GM18868 (cell line): ENCODE measurements around the gene RIPOR3.
"Not testable (repeated sequence)": the region's sequence is repeated elsewhere in the genome, so short reads cannot be mapped to it uniquely, and the experiment has no call there.

Experiments used
- ATAC-seq: cut with Tn5 transposase; IDR thresholded peaks from one replicate; pipeline ENCODE4 v1.9.1; 2021; ENCODE audit warnings: mild to moderate bottlenecking, moderate library complexity; ENCODE audit not compliant: unreplicated experiment

Gene RIPOR3

DNA sequence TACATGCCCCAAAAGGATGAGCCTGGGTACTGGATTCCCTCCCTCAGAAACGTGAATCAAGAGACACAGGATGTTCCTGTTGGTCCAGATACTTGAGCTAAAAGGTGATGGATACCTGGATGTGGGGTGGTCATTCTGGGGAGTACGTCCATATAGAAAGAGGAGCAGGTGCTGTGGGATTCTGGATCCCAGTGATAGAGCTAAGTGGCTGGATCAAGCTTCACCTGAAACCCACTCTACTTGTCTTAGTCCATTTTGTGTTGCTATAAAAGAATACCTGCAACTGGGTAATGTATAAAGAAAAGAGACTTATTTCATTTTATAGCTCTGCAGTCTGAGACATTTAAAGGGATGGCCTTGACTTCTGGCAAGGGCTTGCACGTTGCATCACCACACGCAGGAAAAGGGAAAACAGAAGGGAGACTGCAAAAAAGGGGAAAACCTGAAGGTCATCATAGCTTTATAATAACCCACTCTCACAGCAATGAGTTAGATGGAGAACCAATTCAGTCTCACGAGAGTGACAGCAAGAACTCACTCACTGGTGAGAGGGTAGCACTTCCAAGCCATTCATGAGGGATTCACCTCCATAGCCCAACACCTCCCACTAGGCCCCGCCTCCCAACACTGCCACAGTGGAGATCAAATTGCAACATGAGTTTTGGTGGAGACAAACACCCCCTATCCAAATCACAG is 31.2 kb downstream of the RIPOR3 start:
- no peak for ATAC-seq

DNA sequence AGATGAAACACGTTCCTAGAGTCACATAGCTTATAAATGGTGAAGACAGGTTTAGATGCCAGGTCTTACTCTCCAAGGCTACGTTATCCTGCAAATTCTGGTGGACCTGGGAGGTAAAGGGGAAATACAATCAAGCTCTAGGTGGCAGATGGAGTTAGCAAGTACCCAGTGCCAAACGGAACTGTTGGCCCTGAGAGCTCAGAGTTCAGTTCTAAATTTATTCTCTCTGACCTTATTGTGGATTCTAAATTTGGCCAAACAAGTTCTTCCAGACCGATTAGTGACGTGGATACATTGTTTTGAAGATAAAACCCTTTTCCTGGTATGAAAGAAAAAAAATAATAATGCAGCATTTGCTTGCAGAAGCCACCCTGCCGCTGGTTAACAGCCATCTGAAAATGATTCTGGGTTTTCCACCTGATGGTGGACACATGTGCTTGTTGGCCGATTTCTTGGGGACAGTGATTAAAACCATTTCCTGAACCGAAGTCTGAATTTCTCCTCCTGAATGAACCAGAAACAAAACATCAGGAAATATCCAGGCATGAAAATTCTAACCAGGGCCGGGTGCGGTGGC is 32.5 kb downstream of the RIPOR3 start:
- ATAC-seq = no peak

DNA sequence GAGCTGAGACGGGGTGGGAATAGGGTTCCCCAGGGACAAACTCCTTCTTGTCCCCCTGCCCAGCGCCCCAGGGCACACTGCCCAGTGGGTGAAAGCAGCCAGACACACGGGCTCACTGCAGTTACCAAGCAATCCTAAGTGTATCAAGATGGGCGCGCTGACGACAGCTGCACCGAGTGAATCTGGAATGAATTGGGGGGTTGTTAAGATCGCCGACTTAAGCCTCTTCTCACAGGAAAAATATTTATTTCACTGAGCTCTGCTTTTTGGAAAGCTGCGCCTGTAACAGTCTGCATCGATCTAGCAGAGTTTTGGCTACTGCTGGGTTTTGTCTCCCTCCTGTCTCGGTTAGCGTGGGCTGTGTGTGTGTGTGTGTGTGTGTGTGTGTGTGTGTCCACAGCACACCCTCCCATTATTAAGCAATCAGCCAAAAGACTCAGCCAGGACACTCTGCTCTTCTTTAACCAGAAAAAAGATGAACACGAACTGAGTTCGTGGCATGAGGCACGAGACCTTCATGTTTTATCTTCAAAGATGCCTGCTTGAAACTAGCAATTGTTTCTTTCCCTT is 35.9 kb downstream of the RIPOR3 start:
- no peak for ATAC-seq

DNA sequence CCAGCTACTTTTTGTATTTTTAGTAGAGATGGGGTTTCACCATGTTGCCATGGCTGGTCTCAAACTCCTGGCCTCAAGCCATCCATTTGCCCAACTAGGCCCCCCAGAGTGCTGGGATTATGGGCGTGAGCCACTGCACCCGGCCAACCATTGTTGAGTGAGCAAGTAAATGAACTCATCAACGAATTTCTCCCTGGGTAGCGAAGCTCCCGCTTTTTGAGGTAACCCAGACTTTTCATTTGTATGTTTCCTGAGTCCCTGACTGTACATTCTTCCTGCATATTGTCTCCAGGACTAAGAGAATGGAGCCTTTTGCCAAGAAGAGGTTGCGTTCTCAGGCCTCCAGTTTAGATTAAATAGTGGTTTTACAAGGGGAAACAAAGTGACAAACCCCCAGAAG is 36.4 kb downstream of the RIPOR3 start:
- ATAC-seq = no peak

DNA sequence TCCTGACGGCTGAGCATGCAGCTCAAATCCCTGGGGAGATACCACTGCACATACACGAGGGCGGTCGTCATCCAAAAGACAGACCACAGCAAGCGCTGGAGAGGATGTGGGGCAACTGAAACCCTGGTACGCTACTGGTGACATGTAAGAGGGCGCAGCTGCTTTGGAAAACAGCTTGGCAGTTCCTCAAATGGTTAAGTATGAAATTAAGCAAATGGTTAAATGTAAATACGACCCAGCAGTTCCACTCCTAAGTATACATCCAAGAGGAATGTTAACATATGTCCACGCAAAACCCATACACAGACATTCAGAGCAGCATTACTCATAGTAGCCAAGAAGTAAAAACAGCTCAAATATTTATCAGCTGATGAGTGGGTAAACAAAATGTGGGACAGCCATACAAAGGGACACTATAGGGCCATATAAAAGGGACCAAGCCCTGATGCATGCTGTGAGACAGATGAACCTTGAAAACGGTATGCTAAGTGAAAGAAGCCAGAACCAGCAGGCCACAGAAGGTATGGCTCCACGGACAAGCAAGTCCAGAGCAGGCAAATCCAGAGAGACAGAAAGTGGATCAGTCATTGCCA is 38.5 kb downstream of the RIPOR3 start:
- ATAC-seq = no peak

DNA sequence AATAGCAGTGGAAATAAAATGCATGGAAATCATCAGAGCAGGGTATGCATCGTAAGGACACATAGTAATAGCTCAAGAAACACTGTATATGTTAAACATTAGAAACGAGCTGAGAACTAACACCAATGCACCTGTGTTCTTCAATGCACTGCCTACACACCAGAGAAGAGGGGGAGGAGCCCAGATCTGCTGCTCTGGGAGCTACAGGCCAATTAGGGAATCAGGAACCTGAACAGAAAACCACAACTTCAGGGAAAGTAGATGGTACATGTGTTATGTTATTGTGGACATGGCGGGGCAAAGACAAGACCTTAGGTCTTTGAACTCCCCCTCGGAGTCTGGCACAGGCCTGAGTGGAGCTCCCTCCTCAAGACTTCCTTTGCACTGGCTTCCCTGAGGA is 39.7 kb downstream of the RIPOR3 start:
- no peak for ATAC-seq

DNA sequence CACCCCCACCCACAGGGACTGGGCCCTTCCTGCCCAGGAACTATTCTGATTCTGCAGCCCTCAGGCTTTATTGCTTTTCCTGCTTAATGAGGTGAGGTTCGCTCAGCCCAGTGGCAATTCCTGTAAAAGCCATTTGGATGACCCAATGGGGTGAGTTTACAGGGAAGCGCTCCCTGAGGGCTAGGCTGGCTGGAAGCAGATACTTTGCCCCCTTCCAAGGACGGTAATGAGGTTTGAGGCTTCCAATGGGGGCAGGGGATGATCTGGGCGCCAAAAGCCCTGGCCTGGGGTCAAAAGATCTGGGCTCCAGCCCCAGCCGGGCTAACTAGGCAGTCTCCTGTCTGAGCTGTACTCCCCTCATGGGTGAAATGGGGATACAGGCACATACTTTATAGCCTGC is 41.8 kb downstream of the RIPOR3 start:
- no peak for ATAC-seq

DNA sequence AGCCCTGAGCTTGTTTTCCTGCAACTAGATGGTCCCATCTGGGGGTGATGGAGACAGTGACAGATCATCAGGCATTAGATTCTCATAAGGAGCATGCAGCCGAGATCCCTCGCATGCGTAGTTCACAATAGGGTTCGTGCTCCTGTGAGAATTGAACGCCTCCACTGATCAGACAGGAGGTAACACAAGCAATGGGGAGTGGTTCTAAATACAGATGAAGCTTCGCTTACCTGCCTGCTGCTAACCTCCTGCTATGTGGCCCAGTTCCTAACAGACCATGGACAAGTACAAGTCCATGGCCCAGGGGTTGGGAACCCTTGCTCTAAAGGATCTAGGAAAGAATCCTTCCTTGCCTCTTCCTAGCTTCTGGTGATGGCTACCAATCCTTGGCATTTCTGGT is 42.7 kb downstream of the RIPOR3 start:
- no peak for ATAC-seq

DNA sequence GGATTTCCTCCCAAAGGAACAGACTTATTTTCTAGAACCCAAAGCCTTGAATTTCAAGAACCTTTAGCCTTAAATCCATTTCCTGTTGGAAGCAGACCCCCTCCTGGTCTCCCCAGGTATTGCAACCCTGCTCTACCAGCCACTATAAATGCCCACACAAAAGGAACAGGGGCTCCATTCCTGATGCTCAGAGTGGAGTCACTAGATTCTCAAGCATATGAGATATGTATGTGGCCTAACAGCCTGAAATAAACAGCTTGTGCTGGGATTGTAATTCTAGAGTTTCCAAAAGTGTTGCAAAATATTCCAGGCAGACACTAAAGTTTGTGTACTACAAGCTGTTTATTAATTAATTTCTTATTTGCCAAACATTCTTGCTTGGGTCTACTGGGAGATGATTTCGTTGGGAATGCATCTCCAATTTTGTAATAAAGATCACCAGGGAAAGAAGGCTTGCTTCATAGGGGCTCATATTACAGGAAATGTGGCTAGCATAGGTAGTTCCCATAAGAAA is 44.8 kb downstream of the RIPOR3 start:
- no peak for ATAC-seq

DNA sequence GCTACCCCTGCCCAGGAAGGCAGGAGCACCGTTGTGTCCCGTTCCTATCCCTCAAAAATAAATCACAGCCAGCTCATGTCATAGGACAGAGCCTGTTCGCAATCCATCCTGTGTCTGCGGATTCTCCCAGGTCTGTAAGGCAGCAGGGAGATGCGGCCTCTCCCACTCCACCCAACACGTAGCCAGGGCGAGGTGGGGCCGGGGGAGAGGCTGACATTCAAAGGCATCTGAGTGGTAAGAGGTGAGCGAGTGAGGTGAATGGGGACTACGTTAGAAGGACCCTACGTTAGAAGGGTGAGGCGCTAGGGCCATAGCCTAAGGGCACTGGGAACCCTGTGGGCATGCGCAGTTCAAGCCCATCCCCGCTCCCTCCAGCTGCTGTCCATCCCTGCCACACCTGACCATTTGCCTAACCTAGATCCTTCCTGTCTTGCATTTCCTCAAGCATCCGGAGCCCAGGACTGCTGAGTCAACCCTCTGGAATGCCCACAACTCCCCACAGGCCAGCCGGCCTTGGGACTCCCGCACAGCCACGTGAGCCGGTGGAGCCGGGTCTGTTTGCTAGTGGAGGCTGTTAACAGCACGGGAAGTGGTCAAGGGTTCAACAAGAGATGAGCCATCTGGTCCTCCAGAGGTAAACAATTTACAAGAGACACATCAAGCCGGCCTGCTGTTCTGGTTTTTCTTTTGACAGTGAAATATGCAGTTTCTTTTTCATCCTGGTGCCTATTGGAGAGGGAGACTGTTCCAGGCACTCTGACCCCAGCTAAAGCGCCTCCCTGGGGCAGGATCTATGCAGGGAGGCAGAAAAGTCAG is 45.9 kb downstream of the RIPOR3 start:
- no peak for ATAC-seq

DNA sequence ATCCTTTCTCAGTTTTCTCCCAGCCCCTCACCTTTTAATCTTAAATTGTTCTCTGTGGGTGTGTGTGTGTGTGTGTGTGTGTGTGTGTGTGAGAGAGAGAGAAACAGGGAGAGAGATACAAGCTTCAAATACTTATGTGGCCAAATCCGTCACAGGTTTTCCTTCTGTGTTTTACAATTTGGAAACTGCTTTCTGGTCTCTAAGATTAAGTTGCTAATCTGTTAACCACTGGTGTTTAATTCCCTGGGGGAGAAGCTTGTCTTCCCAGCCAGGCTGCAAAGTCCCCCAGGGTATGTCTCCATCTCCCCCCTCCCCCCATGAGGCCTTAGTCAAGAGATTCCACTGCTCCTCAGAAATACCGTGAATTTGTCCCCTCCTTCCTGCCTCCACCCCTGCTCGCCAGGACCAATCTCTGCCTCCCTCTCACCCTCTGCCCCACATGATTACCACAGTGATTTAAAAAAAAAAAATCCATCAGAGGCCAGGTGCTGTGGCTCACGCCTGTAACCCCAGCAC is 49.0 kb downstream of the RIPOR3 start:
- ATAC-seq = no peak

DNA sequence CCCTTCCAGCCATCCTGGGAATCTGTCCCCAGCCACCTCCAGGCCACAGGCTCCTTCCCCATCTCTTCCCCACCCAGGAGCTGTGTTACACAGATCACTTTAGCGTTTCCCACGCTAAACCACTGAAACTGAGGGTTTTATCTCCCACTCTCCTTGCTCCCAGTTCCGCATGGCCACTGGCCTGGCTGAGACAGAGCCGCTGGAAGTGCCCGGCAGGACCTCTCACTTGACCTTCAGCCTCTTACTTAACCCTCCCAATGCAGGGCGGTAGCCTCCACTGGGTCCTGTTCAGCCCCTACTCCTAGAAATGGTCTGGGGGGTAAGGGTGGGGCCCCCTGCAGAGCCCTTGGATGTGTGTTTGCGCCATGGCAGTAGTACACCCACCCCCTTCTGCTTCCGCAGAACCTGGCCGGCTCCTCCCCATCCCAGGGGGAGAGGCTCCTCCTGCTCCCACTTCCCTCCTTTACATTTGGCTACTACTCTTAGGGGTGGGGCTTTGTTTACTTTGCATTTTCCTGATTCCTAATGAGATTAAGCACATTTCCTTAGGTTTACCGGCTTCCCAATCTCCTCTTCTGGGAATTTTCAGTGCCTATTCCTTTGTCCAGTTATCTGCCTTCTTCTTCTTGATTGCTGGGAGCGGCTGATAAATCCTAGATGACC is 49.6 kb downstream of the RIPOR3 start:
- ATAC-seq = not testable (repeated sequence)

DNA sequence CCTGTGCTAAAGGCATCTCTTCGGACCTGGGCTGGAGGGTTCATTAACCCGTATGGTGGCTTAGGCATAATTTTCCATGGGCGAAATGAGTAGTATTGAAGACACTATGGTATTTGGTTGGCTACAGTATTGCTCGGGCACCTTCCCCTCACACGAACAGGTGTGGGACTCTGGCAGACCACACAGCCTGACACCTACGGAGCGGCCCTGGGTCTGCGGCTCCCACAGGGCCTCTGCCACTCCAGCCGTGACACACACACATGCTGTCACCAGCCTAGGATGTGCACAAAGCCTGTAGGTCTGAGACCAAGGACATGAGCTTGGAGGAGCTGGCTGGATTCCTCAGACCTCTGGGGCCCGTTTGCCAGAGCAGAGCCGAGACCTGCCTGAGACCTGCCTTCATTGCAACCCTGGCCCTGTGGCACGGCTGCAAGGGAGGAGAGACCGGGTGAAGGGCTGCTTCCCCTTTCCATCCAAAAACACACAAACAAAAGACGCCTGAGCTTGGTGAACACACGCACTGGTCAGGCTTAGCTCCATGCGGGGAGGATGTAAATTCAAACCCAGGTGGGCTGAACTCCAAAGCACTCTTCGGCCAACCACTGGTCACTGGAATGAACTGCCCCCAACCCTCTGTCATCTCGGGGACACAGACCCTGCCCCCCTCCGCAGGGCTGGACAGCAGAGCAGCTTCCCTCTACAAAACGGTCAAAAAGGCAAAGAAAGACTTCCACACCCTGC is 51.2 kb downstream of the RIPOR3 start:
- not testable (repeated sequence) for ATAC-seq

DNA sequence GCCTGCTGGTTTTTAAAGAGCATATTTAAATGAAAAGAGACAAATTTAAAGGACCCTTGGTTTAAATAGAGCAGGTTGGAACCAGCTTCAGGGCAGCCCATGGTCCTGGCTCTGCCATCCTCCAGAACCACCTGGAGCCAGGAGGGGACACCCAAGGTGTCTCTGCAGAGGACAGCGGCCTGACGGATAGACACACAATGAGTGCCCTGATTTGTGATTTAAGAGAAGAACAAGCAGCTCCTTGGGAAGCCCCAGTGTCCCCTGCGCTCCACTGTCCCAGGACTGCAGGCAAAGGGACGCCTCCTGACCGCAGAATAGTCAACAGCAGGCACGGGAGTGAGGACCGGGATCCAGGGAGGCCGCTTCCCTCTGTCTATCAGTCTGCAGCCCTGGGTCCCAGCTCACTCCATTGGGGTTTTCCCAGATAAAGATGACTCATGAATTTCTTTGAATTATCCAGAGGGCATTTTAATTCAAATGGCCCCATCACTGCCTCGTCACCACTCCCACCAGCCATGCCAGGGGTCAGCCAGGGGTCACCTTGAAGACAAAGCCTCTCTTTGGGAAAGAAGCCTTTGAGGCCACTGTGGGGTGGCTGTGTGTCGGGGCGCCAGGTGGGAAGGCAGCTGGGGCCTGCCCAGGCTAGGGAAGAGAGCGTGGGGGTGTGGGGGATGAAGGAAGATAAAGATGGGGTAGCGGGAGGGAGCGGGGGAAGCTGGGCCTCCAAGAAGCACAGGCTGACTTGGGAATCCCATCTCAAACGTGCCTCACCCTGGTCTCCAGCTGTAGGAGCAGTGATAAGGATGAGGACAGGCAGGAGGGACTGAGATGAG is 53.1 kb downstream of the RIPOR3 start:
- not testable (repeated sequence) for ATAC-seq

DNA sequence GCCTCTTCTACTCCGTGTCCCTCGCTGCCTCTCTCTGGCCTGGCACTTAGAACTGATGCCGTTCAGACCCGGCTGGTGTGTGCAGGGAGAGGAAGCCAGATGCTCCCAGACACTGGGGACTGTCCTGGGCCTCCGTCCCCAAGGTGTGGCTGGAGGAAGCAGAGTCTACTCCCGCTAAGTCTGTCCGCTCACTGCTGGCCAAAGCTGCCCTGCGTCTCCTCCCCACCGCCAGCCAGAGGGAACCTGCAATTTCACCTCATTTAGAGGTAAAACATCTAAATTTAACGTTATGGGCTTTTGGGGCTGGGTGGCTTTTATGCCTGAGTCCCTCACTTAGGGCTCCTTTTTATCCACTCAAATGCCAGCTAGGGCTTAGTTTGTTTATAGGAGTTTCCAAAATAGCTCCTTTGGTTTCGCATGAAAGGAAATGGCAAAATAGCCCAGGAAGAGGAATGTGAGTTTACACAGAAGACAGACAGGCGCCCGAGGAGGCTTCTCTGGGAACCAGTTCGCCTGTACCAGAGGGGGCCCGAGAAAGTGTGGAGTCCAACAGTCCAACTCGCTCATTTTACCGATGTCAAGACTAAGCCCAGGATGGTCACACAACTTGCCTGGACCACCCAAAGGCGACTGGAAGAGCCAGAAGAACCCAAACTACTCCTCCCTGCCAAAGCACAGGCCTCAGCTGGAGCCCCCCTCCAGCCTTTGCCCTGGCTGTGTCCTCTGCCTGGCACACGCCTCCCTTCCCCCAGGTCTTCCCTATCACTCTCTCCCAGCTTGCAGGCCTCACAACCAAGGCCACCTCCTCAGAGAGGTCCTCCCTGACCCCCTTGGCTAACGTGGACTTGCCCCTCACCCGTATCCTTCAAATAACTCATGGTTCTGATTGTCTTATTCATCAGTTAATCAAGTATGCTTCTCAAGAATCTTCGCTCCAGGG is 54.5 kb downstream of the RIPOR3 start:
- ATAC-seq = no peak

DNA sequence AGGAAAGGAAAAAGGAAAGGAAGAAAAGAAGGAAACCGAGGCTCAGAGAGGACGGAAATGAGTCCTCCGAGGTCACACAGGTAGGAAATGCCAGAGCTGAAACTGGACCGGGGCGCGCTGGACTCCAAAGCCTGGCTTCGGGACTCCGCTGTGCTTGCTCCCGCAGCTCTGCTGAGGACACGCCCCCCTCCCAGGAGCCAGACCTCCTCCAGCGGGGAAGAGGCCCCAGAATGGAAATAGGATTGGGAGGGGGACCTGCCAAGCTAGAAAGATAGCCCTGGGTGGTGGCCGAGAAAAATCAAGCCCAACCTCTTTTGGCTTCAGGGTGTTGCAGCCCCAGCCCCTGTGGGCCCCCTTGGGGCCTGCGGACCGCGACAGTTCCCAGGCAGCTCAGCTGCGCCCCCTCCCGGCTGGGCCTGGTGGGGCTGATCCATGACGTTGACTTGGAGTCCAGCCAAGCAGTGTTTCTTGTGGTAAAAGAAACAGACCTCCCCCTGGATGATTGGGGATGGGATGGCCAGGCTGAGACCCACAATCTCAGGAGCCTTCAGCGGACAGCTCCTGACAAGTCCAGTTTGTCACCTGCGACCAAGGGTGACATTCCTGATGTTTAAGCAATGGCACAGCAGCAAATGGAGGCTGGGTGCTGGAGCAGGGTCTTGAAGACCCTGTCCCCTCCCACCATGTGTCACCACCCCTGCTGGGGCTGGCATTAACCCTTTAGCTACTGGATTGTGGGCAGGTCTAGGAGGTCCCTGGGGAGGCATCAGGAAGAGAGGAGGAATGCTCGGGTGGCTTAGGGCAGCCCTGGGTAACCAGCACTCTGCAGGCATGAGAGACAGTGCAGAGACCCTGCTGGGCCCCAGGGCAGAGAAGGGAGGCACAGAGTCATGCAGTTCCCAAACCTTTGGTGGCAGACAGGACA is 55.4 kb downstream of the RIPOR3 start:
- no peak for ATAC-seq
